ENCODE results near the gene MAPKAPK5. TPM values are rescaled to one million over a fixed set of nuclear protein-coding genes. Genes with fewer than 3 reads are reported as not detected.

The MAPKAPK5 gene
- total and polyA plus RNA-seq, 2 of the 13 experiments (the other 11 are each of a cell fraction or from before 2014, with no cell fraction given), result 43.2 to 58.2 TPM

GRCh38 chr12:111812881-111813741 is 28.9 kb upstream of the MAPKAPK5 start (continued):
- TF ChIP-seq ZNF770 (CRISPR knock-in tag; IDR thresholded peaks at IDR 0.05), result peak; percentile 25; the same call in 1 of the 2 replicates
- 0 out of 2 replicates have a peak, but pooled peaks have one; percentile 0 for TF ChIP-seq MEIS2 (CRISPR knock-in tag; IDR thresholded peaks at IDR 0.05)
- no peak for TF ChIP-seq SNAPC2 (CRISPR knock-in tag; IDR thresholded peaks at IDR 0.05)
- TF ChIP-seq FOXP4 (CRISPR knock-in tag; IDR thresholded peaks at IDR 0.05), result peak; percentile 16; the same call in 1 of the 2 replicates
- no peak for TF ChIP-seq KLF11 (CRISPR knock-in tag; IDR thresholded peaks at IDR 0.05)
- TF ChIP-seq ZNF513 (CRISPR knock-in tag; conservative IDR thresholded peaks at IDR 0.05), result 0 out of 2 replicates have a peak, but pooled peaks have one; percentile 43
- TF ChIP-seq ZFYVE20 (CRISPR knock-in tag; IDR thresholded peaks at IDR 0.05; ENCODE audit: borderline replicate concordance, low read depth), result no peak
- peak in 1 of 2 experiments; percentile 42; a peak in 1 of 4 replicates for TF ChIP-seq KLF16 (CRISPR knock-in tag; IDR thresholded peaks at IDR 0.05)
- TF ChIP-seq FOXJ3 (CRISPR knock-in tag; IDR thresholded peaks at IDR 0.05; ENCODE audit: borderline replicate concordance), result no peak
- 0 out of 2 replicates have a peak, but pooled peaks have one; percentile 27 for TF ChIP-seq FOSL2 (CRISPR knock-in tag; IDR thresholded peaks at IDR 0.05)
- TF ChIP-seq SMAD3 (CRISPR knock-in tag; IDR thresholded peaks at IDR 0.05), result 0 out of 2 replicates have a peak, but pooled peaks have one; percentile 36
- TF ChIP-seq YY1 (IDR thresholded peaks at IDR 0.05; ENCODE audit: insufficient read depth, insufficient replicate concordance, low read depth, low read length), result no peak
- no peak for TF ChIP-seq ZNF83 (CRISPR knock-in tag; IDR thresholded peaks at IDR 0.05; ENCODE audit: borderline replicate concordance)
- no peak for TF ChIP-seq NFIC (IDR thresholded peaks at IDR 0.05; ENCODE audit: low read length)
- TF ChIP-seq ZKSCAN8 (CRISPR knock-in tag; IDR thresholded peaks at IDR 0.05; ENCODE audit: borderline replicate concordance), result 0 out of 2 replicates have a peak, but pooled peaks have one; percentile 42
- TF ChIP-seq POGZ (CRISPR knock-in tag; IDR thresholded peaks at IDR 0.05), result no peak
- no peak for TF ChIP-seq NR2F6 (IDR thresholded peaks at IDR 0.05)
- TF ChIP-seq NR2F6 (CRISPR knock-in tag; IDR thresholded peaks at IDR 0.05), result peak; percentile 44; the same call in 1 of the 2 replicates
- no peak for TF ChIP-seq ZNF354B (CRISPR knock-in tag; IDR thresholded peaks at IDR 0.05)
- no peak for TF ChIP-seq ZNF138 (CRISPR knock-in tag; IDR thresholded peaks at IDR 0.05; ENCODE audit: low read depth)
- no peak for TF ChIP-seq MTERF4 (CRISPR knock-in tag; IDR thresholded peaks at IDR 0.05)

Measured in HepG2 (cell line).